Keratinocyte (primary cell): ENCODE data around the gene SUN2. TPM values are rescaled to one million over a fixed set of nuclear protein-coding genes. Genes with fewer than 3 reads are reported as not detected.

ENCODE experiments used
- DNase-seq: peaks from one replicate; pipeline ENCODE4 v3.0.0-alpha.2; 2011; ENCODE audit warnings: low read depth, missing footprints, low spot score
- FAIRE-seq: peaks from 2 replicates; lab custom pipeline; 2011; peaks lifted over from hg19 to GRCh38; lab: Jason Lieb, UNC
- H2AFZ ChIP-seq: 2 replicates; pipeline ENCODE4 v1.6.0; 2012; ENCODE audit warnings: low read length, control low read depth, inconsistent platforms; ENCODE audit not compliant: control insufficient read depth
- H3K27ac ChIP-seq: 2 replicates; pipeline ENCODE4 v1.5.1; 2011; ENCODE audit warnings: low read length; ENCODE audit not compliant: control insufficient read depth, insufficient read depth
- H3K27me3 ChIP-seq: 3 replicates; pipeline ENCODE4 v1.6.0; 2011; ENCODE audit warnings: low read length; ENCODE audit not compliant: control insufficient read depth, insufficient read depth; ENCODE audit errors: extremely low read depth
- H3K36me3 ChIP-seq, 2 experiments: 2 replicates in 1 of 2; 3 replicates in 1 of 2; pipeline ENCODE4 v1.5.1; 2011; ENCODE audit warnings: low read length in 2 of 2, mild to moderate bottlenecking in 1 of 2; ENCODE audit not compliant: control insufficient read depth in 2 of 2, insufficient read depth in 2 of 2; ENCODE audit errors: extremely low read depth in 1 of 2
- H3K4me1 ChIP-seq: 3 replicates; pipeline ENCODE4 v1.5.1; 2011; ENCODE audit warnings: low read length; ENCODE audit not compliant: control insufficient read depth, insufficient read depth; ENCODE audit errors: extremely low read depth
- H3K4me2 ChIP-seq: 3 replicates; pipeline ENCODE4 v1.6.0; 2011; ENCODE audit warnings: low read depth, low read length; ENCODE audit not compliant: control insufficient read depth, insufficient read depth; ENCODE audit errors: extremely low read depth
- H3K4me3 ChIP-seq, 3 experiments: fragments of 200-600 bp in 1 of 3; sonication (generic) in 1 of 3; 2 replicates in 2 of 3; 3 replicates in 1 of 3; pipeline ENCODE4 v1.5.1; 2011 to 2016; ENCODE audit warnings: low read length in 3 of 3, mild to moderate bottlenecking in 3 of 3, control low read depth in 2 of 3, inconsistent platforms in 1 of 3, low read depth in 1 of 3, mixed read lengths in 1 of 3, mixed run types in 1 of 3, moderate library complexity in 1 of 3; ENCODE audit not compliant: control insufficient read depth in 2 of 3, insufficient read depth in 2 of 3; ENCODE audit errors: extremely low read depth in 1 of 3
- H3K79me2 ChIP-seq: 2 replicates; pipeline ENCODE4 v1.6.0; 2012; ENCODE audit warnings: low read length; ENCODE audit not compliant: control insufficient read depth, insufficient read depth
- H3K9ac ChIP-seq: 3 replicates; pipeline ENCODE4 v1.6.0; 2011; ENCODE audit warnings: low read length; ENCODE audit not compliant: control insufficient read depth, insufficient read depth; ENCODE audit errors: extremely low read depth
- H3K9me1 ChIP-seq: 3 replicates; pipeline ENCODE4 v1.6.0; 2011; ENCODE audit warnings: low read length; ENCODE audit not compliant: control insufficient read depth, insufficient read depth; ENCODE audit errors: extremely low read depth
- H3K9me3 ChIP-seq: 2 replicates; pipeline ENCODE4 v1.5.1; 2012; ENCODE audit warnings: low read depth, low read length; ENCODE audit not compliant: control insufficient read depth
- H4K20me1 ChIP-seq: 3 replicates; pipeline ENCODE4 v1.6.0; 2011; ENCODE audit warnings: low read length; ENCODE audit not compliant: control insufficient read depth, insufficient read depth; ENCODE audit errors: extremely low read depth
- EZH2 ChIP-seq: IDR thresholded peaks from one replicate; pipeline ENCODE4 v1.6.1; 2012; ENCODE audit warnings: inconsistent platforms, mild to moderate bottlenecking, low read length, moderate library complexity
- dilution Hi-C: fragments of 300-500 bp; cut with MboI; formaldehyde crosslinking; loops from one replicate; pipeline ENCODE4 v1.7.0; 2020; ENCODE audit warnings: low sequenced_read_pairs; ENCODE audit not compliant: extremely low pct_ligation_motif_present
- polyA plus RNA-seq, 5 experiments: library from polyadenylated mRNA; depleted of rRNA in 3 of 5; stranded (reverse) in 3 of 5; stranded (forward) in 1 of 5; unstranded in 1 of 5; fragments of >200 nt; gene quantifications; 1 replicate in 1 of 5; 2 replicates in 3 of 5; 3 replicates in 1 of 5; pipeline versions ENCODE4 v1.2.1 to v1.2.3, GENCODE V29; 2011 to 2012; ENCODE audit warnings: missing spikeins in 2 of 5, low read depth in 1 of 5, low replicate concordance in 1 of 5
- TF ChIP-seq, protein P1 (sequence below), 3 experiments: IDR thresholded peaks in 1 of 3; conservative IDR thresholded peaks in 1 of 3; optimal IDR thresholded peaks in 1 of 3; 2 replicates in 2 of 3; 3 replicates in 1 of 3; pipeline versions ENCODE3 to v1.5.1; 2011; ENCODE audit warnings: low read length in 3 of 3, mild to moderate bottlenecking in 3 of 3, moderate library complexity in 2 of 3, control low read depth in 1 of 3, inconsistent platforms in 1 of 3; ENCODE audit not compliant: insufficient read depth in 2 of 3; ENCODE audit errors: extremely low read depth in 1 of 3

SUN2 gene
- polyA plus RNA-seq, 1 donor (not counting 4 experiments of a cell fraction or from before 2014, with no cell fraction given) = 15.9 TPM

DNA sequence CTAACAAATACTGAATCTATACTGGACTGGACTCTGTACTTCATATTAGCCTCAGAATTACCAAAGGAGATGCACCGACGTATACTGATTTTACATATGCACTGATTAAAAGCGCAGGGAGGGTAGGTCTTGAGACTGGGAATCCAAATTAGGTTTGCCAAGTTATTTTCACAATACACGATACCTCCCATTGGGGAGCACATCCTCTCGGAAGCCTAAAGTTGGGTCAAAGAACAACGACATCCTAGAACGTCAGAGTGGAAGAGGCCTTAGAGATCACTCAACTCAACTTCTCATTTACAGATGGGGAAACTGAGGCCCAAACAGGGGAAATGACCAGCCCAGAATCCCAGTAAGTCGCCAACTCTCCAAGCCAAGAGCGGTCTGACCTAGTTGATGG is 37.5 kb upstream of the SUN2 start:
- peak overlapping the region; percentile 82 for H3K27ac ChIP-seq
- H4K20me1 ChIP-seq = no peaks in the 10 kb centered on the region
- dilution Hi-C loops = no loop called here
- H3K4me2 ChIP-seq = peak overlapping the region; percentile 98
- no peaks in the 10 kb centered on the region for H3K79me2 ChIP-seq
- TF ChIP-seq EZH2 = no peak
- TF ChIP-seq, protein P1, sequence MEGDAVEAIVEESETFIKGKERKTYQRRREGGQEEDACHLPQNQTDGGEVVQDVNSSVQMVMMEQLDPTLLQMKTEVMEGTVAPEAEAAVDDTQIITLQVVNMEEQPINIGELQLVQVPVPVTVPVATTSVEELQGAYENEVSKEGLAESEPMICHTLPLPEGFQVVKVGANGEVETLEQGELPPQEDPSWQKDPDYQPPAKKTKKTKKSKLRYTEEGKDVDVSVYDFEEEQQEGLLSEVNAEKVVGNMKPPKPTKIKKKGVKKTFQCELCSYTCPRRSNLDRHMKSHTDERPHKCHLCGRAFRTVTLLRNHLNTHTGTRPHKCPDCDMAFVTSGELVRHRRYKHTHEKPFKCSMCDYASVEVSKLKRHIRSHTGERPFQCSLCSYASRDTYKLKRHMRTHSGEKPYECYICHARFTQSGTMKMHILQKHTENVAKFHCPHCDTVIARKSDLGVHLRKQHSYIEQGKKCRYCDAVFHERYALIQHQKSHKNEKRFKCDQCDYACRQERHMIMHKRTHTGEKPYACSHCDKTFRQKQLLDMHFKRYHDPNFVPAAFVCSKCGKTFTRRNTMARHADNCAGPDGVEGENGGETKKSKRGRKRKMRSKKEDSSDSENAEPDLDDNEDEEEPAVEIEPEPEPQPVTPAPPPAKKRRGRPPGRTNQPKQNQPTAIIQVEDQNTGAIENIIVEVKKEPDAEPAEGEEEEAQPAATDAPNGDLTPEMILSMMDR (optimal IDR thresholded peaks at IDR 0.05 in 1 of 3, IDR thresholded peaks at IDR 0.05 in 1 of 3, conservative IDR thresholded peaks at IDR 0.05 in 1 of 3; ENCODE audit: extremely low read depth in 1 of 3, insufficient read depth in 2 of 3, low read length in 3 of 3) = no peak
- H3K9me3 ChIP-seq = no peaks in the 10 kb centered on the region
- no peaks in the 10 kb centered on the region for H3K27me3 ChIP-seq
- FAIRE-seq = no peak
- peak overlapping the region; percentile 64 to 75 (median 73) for H3K4me3 ChIP-seq
- peaks cover 0 to 4% of the 10 kb centered on the region in 2 experiments for H3K36me3 ChIP-seq
- H2AFZ ChIP-seq = peak overlapping the region; percentile 4
- H3K9ac ChIP-seq = peak overlapping the region; percentile 78
- no peaks in the 10 kb centered on the region for H3K9me1 ChIP-seq
- peaks cover 15% of the 10 kb centered on the region for H3K4me1 ChIP-seq
- no peak for DNase-seq

DNA sequence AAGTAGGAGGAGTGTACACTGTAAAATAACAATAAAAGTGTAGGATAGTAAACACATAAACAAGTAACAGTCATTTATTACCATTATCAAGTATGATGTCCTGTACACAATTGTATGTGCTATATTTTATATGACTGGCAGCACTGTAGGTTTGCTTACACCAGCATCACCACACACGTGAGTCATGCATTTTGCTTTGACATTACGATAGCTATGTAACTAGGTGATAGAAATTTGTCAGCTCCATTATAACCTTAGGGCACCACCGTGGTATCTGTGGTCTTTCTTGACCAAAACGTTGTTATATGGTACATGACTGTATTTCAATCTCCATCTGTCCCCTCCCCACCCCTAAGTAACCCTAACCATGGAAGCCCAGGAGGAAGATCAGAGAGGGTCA is 37.0 kb upstream of the SUN2 start:
- Histone ChIP-seq H3K4me2 (peak overlapping the region; percentile 98), H3K9me3 (no peaks in the 10 kb centered on the region), H4K20me1 (no peaks in the 10 kb centered on the region), H3K79me2 (no peaks in the 10 kb centered on the region), H3K9ac (peak overlapping the region; percentile 78), H3K4me1 (peaks cover 15% of the 10 kb centered on the region), H2AFZ (no peak overlapping the region), H3K27me3 (no peaks in the 10 kb centered on the region), H3K4me3 (peak overlapping the region; percentile 64 to 75 (median 73)), H3K9me1 (no peaks in the 10 kb centered on the region), H3K36me3 (peaks cover 0 to 4% of the 10 kb centered on the region in 2 experiments), H3K27ac (peak overlapping the region; percentile 82)
- TF ChIP-seq, protein P1 (optimal IDR thresholded peaks at IDR 0.05 in 1 of 3, IDR thresholded peaks at IDR 0.05 in 1 of 3, conservative IDR thresholded peaks at IDR 0.05 in 1 of 3; ENCODE audit: extremely low read depth in 1 of 3, insufficient read depth in 2 of 3, low read length in 3 of 3) = no peak
- DNase-seq (no peak), FAIRE-seq (no peak)
- dilution Hi-C loops = no loop called here
